Measurements from ENCODE around the gene TBC1D30.
"Not testable (repeated sequence)": the region's sequence is repeated elsewhere in the genome, so short reads cannot be mapped to it uniquely, and the experiment has no call there.

TBC1D30 gene, protein sequence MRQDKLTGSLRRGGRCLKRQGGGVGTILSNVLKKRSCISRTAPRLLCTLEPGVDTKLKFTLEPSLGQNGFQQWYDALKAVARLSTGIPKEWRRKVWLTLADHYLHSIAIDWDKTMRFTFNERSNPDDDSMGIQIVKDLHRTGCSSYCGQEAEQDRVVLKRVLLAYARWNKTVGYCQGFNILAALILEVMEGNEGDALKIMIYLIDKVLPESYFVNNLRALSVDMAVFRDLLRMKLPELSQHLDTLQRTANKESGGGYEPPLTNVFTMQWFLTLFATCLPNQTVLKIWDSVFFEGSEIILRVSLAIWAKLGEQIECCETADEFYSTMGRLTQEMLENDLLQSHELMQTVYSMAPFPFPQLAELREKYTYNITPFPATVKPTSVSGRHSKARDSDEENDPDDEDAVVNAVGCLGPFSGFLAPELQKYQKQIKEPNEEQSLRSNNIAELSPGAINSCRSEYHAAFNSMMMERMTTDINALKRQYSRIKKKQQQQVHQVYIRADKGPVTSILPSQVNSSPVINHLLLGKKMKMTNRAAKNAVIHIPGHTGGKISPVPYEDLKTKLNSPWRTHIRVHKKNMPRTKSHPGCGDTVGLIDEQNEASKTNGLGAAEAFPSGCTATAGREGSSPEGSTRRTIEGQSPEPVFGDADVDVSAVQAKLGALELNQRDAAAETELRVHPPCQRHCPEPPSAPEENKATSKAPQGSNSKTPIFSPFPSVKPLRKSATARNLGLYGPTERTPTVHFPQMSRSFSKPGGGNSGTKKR

DNA sequence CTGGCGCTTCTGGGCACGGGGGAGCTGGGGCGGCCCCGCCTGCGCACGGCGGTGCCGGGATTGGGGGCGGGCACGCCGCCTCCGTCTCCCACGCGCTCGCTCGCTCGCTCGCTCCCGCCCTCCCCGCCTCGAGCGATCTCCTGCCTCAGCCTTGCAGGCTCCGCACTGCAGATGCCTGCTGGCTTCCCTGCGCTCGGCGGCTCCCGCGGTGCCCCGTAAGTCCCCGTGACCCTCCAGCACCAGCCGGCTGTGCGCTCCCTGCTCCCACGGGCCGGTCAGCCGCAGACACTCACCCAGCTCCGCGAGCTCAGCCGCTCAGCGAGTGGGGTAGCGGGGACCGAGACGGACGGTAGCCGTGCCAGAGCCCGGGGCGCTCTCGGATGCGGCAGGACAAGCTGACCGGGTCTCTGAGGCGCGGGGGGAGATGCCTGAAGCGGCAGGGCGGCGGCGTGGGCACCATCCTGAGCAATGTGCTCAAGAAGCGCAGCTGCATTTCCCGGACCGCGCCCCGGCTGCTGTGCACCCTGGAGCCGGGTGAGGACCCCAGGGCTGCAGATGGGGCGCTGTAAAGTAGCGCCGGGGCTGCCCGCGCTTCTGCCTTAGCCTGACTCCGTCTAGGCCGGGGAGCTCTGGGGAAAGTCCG, at the start of gene TBC1D30:
Gene TBC1D30 (plus strand): TSS at position 148 of the 643 bp plus-strand sequence. CDS start 233 bp downstream, at position 381.
- DNase-seq (ENCODE audit: low read depth in 2 of 2): peak in 1 of 2 donors; percentile 8

DNA sequence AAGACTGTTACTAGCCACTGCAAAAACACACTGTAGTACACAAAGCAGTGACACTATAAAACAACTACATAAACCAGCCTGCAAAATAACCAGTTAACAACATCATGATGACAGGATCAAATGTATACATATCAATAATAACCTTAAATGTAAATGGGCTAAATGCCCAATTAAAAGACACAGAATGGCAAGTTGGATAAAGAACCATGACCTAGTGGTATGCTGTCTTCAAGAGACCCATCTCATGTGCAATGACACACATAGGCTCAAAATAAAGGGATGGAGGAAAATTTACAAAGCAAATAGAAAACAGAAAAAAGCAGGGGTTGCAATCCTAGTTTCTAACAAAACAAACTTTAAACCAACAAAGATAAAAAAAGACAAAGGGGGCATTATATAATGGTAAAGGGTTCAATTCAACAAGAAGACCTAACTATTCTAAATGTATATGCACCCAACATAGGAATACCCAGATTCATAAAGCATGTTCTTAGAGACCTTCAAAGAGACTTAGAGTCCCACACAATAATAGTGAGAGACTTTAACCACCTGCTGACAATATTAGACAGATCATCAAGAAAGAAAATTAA, 49.2 kb upstream of the TBC1D30 start:
- DNase-seq (ENCODE audit: low read depth in 2 of 2): not testable (repeated sequence)

DNA sequence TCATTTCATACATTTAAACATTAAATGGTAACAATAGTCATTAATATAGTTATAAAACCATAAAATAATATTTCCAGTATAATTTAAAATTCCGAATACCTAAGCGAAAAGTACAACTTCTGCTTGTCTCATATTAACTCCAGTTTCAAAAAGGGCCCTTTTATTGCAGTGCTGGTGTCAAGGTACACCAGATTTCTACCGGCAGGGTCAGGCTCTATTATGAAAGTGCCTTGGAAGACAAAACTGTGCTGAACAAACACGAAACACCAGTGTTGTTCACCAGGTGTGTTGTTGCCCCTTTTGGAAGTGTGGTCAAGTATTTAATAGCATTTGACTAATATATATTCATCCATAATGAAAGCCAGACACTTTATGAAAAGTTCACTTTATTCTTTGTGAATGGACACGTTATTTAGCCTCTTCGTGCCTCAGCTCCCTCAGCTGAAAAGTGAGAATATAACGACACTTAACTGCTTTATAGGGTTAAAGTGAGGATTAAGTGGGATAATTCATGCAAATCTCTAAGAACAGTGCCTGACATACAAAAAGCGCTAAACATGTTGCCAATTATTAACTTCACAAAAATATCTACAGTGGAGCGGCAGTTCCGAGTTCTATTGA, 45.0 kb upstream of the TBC1D30 start:
- DNase-seq (ENCODE audit: low read depth in 2 of 2): no peak

DNA sequence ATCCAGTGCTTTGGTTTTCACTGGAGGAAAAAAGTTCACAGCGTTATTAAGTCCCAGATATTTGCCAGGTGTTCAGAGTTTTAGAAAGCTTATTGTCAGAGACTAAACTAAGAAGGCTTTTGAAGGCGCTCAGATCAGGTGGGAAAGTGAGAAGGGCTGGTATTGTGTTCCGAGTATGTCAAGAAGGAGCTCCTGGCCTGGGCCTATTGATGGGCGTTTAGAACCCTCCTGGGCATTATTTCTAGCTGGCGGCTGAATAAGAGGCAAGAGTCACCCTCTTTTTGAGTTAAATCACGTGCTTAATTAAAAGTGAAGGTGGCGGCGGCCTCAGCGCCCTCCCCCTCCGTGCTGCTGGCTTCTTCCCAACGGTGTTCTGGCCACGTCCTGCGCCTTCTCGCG, 44.3 kb upstream of the TBC1D30 start:
- no peak for DNase-seq (ENCODE audit: low read depth in 2 of 2)

DNA sequence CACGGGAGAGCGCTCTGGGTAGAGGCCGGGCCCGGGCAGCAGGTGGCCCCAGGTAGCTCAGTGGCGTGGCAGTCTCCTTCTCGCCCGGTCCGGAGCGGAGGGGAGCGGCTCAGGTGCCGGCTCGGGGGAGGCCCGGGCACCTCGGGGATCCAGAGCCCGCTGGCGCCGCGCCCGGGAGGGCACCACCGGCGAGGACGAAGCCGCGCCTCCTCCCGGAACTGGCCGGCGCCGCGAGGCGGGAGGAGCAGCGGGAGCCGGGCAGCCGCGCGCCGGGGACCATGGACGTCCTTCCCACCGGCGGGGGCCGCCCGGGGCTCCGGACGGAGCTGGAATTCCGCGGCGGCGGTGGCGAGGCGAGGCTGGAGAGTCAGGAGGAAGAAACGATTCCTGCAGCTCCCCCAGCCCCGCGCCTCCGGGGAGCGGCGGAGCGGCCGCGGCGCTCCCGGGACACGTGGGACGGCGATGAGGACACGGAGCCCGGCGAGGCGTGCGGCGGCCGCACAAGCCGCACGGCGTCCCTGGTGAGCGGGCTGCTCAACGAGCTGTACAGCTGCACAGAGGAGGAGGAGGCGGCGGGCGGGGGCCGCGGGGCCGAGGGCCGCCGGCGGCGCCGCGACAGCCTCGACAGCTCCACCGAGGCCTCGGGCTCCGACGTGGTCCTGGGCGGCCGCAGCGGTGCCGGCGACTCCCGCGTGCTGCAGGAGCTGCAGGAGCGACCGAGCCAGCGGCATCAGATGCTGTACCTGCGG, 43.7 kb upstream of the TBC1D30 start:
- no peak for DNase-seq (ENCODE audit: low read depth in 2 of 2)

- no peak for DNase-seq (ENCODE audit: low read depth in 2 of 2)
Measured at GRCh38 chr12:64781280-64782190, 42.9 kb upstream of the TBC1D30 start.

DNA sequence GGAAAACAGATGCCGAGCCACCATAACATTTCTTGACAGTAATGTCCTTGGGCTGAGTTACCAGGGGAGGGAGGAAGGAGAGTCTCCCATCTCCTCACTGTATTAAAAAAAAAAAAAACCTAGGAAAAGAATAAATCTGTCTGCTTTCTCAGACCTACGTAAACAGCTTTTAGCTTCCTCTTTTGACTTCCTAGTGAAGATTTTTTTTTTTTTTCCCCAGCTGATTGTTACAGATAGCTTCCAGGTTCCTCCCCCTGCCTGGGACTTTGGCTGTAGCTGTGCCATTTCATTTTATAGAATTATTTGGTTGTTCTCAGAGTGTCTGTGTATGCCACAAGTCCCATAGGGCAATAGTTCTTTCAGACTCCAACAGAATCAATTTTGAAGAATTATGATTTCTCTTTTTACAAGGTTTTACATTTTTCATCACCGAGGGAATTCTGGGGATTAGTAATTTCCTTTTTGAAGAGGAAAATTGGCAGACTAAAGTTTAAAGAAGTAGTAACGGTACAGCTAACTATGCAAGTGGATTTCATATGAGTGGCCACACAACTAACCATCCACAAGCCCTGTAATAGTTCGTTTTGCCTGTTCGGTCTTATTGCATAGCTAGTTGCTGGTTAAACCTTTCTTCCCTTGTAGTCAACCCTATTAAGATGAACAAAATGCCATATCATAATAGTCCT, 42.1 kb upstream of the TBC1D30 start:
- DNase-seq (ENCODE audit: low read depth in 2 of 2): no peak

- DNase-seq (ENCODE audit: low read depth in 2 of 2): no peak
Measured at GRCh38 chr12:64785838-64786237, 38.6 kb upstream of the TBC1D30 start.

DNA sequence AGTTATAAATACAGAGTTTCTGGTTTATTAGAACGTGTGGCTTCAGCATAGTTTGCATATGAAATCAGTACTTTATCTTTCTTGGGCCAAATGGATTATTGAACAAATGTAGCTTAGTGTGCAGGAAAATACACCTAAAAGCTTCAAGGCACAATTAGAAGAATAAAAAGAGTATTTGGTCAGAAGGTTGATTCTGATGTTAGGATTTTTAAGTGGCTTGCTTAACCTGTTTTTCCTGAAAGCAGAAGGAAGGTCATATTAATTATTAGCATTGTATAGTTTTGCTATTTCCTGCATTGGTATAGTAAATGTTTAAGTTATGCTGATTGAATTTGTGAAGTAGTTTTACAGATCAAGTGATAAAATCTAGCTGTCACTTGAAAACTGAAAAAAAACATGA, 34.3 kb upstream of the TBC1D30 start:
- DNase-seq (ENCODE audit: low read depth in 2 of 2): no peak

DNA sequence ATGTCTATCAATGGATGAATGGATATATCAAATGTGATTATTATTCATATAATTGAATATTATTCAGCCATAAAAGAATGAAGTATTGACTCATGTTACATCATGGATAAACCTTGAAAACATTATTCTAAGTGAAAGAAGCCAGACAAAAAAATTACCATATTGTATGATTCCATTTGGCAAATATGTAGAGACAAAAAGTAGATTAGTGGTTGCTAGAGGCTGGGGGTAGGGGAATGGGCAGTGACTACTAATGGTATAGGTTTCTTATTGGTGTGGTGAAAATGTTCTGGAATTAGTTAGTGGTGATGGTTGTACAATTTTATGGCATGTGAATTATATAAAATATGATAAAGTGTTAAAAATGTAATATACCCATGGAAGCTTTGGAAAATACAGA, 33.4 kb upstream of the TBC1D30 start:
- DNase-seq (ENCODE audit: low read depth in 2 of 2): no peak

- no peak for DNase-seq (ENCODE audit: low read depth in 2 of 2)
Measured at GRCh38 chr12:64792128-64792527, 32.3 kb upstream of the TBC1D30 start.

GRCh38 chr12:64793610-64794009, 30.8 kb upstream of the TBC1D30 start:
- no peak for DNase-seq (ENCODE audit: low read depth in 2 of 2)

DNA sequence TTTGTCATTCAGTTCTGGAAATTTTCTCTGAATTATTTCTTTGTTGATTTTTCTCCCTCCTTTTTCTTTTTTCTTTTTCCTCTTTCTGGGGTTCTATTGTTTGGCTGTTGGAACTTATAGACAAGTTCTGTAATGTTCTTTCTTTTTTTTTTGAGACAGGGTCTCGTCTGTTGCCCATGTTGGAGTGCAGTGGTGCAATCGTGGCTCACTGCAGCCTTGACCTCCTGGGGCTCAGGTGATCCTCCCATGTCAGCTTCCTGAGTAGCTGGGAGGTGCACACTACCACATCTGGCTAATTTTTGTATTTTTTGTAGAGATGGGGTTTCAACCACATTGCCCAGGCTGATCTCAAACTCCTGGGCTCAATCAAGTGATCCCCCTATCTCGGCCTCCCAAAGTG, 30.1 kb upstream of the TBC1D30 start:
- DNase-seq (ENCODE audit: low read depth in 2 of 2): no peak

DNA sequence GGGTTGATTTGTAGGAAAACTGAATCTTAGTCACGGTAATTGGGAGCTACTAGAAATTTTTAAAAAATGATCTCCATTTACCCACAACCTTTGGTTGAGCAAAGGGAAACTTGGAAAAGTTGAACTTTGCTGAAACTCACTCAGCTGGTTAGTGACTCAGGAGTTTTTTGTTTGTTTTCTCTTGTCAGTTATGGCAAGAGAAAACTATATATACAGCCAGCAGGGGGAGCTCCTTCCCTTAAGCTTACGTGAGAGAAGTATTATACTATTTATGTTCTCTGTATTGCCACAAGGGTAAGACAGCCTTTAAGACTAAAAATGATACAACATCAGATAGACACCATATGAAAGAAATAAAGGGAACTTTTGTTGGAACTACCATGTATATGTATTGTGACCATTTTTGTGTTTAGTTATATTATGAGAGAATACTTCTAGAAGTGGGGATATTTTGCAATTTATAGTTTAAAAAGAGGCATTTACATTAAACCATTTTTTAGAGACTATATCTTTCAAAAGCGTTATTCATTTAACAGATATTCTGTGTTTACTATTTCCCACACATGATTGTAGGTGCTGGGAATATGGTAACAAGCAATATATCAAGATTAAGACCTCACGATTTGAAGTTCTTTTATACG, 28.1 kb upstream of the TBC1D30 start:
- peak; percentile 18 to 63 for DNase-seq (ENCODE audit: low read depth in 2 of 2)

DNA sequence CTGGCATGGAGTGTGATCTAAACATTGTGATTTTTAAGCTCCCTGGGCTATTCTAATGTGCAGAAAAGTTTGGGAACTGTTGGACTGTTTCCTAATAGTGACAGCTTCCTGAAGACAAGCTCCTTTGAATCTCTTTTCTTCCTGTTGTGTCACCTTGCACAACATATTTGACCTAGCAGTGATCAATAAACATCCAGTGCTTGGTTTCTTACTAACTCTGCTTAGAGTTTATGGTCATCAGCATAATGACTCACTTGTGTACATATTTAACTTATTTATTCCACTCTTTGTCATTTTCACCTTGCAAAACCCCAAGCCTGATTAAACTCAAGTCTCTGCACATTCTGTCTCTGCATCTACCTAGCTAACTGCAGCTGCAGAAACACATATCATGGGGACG, 27.3 kb upstream of the TBC1D30 start:
- DNase-seq (ENCODE audit: low read depth in 2 of 2): no peak

DNA sequence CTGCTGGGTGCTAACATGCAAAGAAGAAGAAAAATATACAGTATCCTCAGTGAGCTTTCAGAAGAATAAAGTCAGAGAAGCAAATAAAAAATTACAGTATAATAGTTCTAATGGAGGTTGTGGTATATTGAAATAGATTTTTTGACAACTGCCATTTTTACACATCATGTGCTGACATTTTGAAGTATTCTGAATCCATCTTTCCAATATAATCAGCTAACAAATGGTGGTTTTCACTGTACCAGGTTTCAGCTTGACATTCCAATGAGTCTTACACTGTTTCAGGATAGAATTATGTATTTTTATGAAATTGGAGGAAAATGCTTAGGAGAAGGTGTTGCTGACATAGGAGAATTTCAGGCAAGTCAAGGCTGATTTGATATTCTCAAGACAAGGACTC, 26.3 kb upstream of the TBC1D30 start:
- DNase-seq (ENCODE audit: low read depth in 2 of 2): no peak

DNA sequence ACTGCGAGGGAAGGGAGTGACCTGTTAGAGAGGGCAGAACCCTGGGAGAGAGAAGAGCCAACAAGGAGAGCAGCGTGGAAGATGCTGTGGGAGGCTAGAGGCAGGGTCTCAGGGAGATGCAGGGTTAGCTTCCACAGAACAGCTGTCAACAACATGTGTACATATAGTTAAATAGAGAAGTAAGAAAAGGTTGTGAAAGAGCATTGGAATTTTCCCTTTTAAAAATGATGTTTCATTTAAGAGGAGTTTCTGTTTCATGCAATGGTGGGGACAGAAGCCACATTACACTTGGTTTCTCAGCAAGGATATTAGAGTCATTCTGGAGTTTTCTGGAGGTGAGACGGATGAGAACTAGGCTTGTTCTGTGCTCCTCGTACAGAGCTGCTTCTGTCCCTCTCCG, 23.8 kb upstream of the TBC1D30 start:
- DNase-seq (ENCODE audit: low read depth in 2 of 2): no peak

DNA sequence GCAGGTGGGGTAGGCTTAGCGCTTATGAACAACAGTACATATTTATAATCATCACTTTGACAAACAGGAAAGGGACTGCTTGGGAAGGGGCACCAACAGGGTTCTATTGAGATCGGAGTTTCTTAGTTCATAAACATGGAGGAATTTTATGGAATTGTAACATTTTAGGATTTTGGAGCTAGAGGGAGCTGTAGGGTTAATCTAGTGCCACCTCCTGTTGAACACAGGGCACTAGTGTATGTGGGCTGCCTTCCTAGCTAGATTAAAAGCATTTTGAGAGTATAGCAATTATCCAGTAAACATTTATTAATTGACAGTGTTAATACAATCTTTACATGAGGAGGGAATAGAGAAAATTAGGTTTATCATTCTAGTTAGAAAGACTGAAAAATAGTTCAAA, 23.1 kb upstream of the TBC1D30 start:
- no peak for DNase-seq (ENCODE audit: low read depth in 2 of 2)
